ENCODE data around the gene KIF1B.

Gene KIF1B

DNA sequence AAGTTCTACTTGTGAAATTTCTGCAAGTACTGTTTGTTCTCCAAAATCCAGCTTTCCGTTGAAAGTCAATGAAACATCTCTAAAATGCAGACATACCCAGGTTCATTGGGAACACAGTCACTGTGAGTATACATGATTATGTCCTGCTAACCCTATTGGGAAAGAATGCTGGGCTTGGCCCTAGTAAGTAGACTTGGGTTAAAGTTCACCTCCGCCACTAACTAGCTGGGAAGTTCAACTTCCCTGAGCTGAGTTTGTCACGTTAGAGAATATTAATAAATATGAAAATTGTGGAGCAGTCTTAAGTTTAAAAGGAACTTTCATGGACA is 178.0 kb downstream of the KIF1B start:
- Histone ChIP-seq H3K9ac (no peak overlapping the region), H3K4me3 (ENCODE audit: low read depth, low read length) (no peak overlapping the region), H3K4me2 (ENCODE audit: low read length) (no peak overlapping the region), H2AFZ (no peak overlapping the region), H3K27ac (no peak overlapping the region), H3K79me2 (no peaks in the 10 kb centered on the region), H3K27me3 (ENCODE audit: control insufficient read depth, insufficient read depth, low read length) (no peaks in the 10 kb centered on the region), H3K36me3 (ENCODE audit: control insufficient read depth, insufficient read depth, low read length) (no peaks in the 10 kb centered on the region), H3K9me3 (ENCODE audit: control insufficient read depth, low read length) (no peaks in the 10 kb centered on the region), H3K4me1 (no peaks in the 10 kb centered on the region)
- TF ChIP-seq, protein P1, sequence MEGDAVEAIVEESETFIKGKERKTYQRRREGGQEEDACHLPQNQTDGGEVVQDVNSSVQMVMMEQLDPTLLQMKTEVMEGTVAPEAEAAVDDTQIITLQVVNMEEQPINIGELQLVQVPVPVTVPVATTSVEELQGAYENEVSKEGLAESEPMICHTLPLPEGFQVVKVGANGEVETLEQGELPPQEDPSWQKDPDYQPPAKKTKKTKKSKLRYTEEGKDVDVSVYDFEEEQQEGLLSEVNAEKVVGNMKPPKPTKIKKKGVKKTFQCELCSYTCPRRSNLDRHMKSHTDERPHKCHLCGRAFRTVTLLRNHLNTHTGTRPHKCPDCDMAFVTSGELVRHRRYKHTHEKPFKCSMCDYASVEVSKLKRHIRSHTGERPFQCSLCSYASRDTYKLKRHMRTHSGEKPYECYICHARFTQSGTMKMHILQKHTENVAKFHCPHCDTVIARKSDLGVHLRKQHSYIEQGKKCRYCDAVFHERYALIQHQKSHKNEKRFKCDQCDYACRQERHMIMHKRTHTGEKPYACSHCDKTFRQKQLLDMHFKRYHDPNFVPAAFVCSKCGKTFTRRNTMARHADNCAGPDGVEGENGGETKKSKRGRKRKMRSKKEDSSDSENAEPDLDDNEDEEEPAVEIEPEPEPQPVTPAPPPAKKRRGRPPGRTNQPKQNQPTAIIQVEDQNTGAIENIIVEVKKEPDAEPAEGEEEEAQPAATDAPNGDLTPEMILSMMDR (IDR thresholded peaks at IDR 0.05), result no peak

DNA sequence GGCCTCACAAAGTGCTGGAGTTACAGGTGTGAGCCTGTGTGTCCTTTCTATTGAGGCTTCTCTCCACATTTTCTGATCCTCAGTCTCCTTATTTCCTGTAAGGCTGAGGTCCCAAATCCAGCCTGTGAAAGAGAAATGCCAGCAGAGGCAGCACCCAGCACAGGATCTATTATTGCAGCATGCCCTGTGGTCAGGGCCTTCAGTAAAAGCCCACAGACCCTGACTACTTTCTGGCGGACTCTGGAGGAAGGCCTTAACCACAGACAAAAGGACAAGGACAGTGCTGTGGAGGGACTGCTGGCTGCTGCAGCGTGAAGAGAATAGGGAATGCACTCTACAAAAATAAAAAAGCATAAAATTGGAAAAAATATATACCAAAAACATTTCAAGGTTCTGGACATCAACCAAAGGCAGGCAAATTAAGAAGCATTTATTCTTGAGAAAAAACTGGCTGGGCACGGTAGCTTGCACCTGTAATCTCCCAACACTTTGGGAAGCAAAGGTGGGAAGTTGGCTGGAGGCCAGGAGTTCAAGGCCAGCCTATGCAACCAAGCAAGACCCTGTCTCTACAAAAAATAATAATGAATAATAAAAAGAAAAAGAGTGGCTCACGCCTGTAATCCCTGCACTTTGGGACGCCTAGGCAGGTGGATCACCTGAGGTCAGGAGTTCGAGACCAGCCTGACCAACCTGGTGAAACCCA is 179.1 kb downstream of the KIF1B start:
- Histone ChIP-seq H3K9me3 (ENCODE audit: control insufficient read depth, low read length) (no peaks in the 10 kb centered on the region), H3K4me3 (ENCODE audit: low read depth, low read length) (no peak overlapping the region), H2AFZ (no peak overlapping the region), H3K27ac (no peak overlapping the region), H3K4me1 (no peaks in the 10 kb centered on the region), H3K27me3 (ENCODE audit: control insufficient read depth, insufficient read depth, low read length) (no peaks in the 10 kb centered on the region), H3K9ac (no peak overlapping the region), H3K79me2 (no peaks in the 10 kb centered on the region), H3K4me2 (ENCODE audit: low read length) (no peak overlapping the region), H3K36me3 (ENCODE audit: control insufficient read depth, insufficient read depth, low read length) (no peaks in the 10 kb centered on the region)
- TF ChIP-seq, protein P1 (IDR thresholded peaks at IDR 0.05), result no peak

DNA sequence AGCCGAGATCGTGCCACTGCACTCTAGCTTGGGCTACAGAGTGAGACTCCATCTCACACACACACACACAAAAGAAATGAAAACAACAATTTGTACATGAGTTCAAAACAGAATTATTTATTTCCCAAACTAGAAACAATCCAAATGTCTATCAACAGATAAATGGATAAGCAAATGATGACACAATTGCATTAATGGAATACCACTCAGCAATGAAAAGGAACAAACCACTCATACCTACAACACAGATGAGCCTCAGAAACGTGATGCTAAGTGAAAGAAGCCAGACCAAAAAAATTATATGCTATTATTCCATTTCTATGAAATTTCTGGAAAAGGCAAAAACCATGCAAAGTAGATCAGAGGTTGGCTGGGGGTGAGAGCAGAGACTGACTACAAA is 186.5 kb downstream of the KIF1B start:
- Histone ChIP-seq H3K36me3 (ENCODE audit: control insufficient read depth, insufficient read depth, low read length) (no peaks in the 10 kb centered on the region), H3K4me2 (ENCODE audit: low read length) (no peak overlapping the region), H3K9ac (no peak overlapping the region), H3K27me3 (ENCODE audit: control insufficient read depth, insufficient read depth, low read length) (no peaks in the 10 kb centered on the region), H3K4me1 (peaks cover 6% of the 10 kb centered on the region), H3K9me3 (ENCODE audit: control insufficient read depth, low read length) (no peaks in the 10 kb centered on the region), H2AFZ (no peak overlapping the region), H3K79me2 (no peaks in the 10 kb centered on the region), H3K4me3 (ENCODE audit: low read depth, low read length) (no peak overlapping the region), H3K27ac (no peak overlapping the region)
- TF ChIP-seq, protein P1 (IDR thresholded peaks at IDR 0.05), result no peak

DNA sequence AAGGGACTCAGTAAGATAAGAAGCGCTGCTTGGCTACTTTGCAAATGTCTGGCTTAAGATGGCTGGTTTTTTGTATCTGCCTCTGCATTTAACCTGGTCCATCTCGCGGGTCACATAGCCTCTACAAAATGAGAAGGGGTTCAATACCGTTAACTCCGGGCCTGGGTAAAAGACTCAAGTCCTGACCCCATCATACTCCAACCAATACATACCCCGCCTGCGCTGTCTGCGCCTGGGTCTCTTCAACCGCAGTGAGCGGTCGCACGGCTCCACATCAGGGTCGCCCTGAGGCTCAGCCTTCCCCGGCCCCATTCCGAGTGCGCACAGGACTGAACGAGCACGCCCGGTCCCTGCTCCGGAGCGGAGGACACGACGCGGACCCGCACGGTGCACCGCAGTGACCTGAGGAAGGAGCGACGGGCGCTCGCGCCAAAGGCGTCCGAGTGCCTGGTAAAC is 187.9 kb downstream of the KIF1B start:
- Histone ChIP-seq H3K27me3 (ENCODE audit: control insufficient read depth, insufficient read depth, low read length) (no peaks in the 10 kb centered on the region), H3K79me2 (no peaks in the 10 kb centered on the region), H3K4me3 (ENCODE audit: low read depth, low read length) (peak overlapping the region; percentile 92), H3K27ac (peak overlapping the region; percentile 89), H2AFZ (peak overlapping the region; percentile 86), H3K9me3 (ENCODE audit: control insufficient read depth, low read length) (no peaks in the 10 kb centered on the region), H3K4me2 (ENCODE audit: low read length) (peak overlapping the region; percentile 98), H3K4me1 (peaks cover 6% of the 10 kb centered on the region), H3K36me3 (ENCODE audit: control insufficient read depth, insufficient read depth, low read length) (no peaks in the 10 kb centered on the region), H3K9ac (no peak overlapping the region)
- TF ChIP-seq, protein P1 (IDR thresholded peaks at IDR 0.05), result no peak
